H1 (cell line): ENCODE data around the gene ECPAS. TPM values are rescaled to one million over a fixed set of nuclear protein-coding genes. Genes with fewer than 3 reads are reported as not detected.

ENCODE experiments used
- TBP ChIP-seq: IDR thresholded peaks from 2 replicates; pipeline ENCODE4 v1.6.1; 2011; ENCODE audit warnings: low read depth, low read length, improper control_type of control experiment
- polyA plus RNA-seq, 7 experiments: library from polyadenylated mRNA; depleted of rRNA in 3 of 7; stranded (reverse) in 5 of 7; unstranded in 2 of 7; fragments of >200 nt in 5 of 7; fragments of 200-250 nt in 2 of 7; gene quantifications; 1 replicate in 5 of 7; 2 replicates in 1 of 7; 4 replicates in 1 of 7; pipeline versions ENCODE4 v1.2.1 to v1.2.3, GENCODE V29; 2011 to 2013; ENCODE audit warnings: missing spikeins in 2 of 7, mixed read lengths in 2 of 7
- total RNA-seq: library from RNA; stranded (reverse); fragmentation: NEBNext Ultra II Directional; extraction: Animal tissue kit (Norgen Biotek cat#: 25700); gene quantifications from 2 replicates; pipeline ENCODE4 v1.2.1, GENCODE V29; 2021

The ECPAS gene
- total and polyA plus RNA-seq, 2 of the 8 experiments (the other 6 are each of a cell fraction or from before 2014, with no cell fraction given), result 20.9 to 131 TPM

- no peak for TF ChIP-seq TBP
These were observed 127.5 kb downstream of the ECPAS start (continued) for GRCh38 chr9:111356481-111357244.
